Endothelial cell of umbilical vein (primary cell): ENCODE measurements around the gene MAN1A1.

Experiments used
- GATA2 ChIP-seq: IDR thresholded peaks from 2 replicates; pipeline ENCODE4 v1.7.0; 2011; ENCODE audit warnings: low read depth, mild to moderate bottlenecking, moderate library complexity, mixed read lengths, low read length; ENCODE audit not compliant: insufficient read length, insufficient read depth
- POLR2A ChIP-seq: IDR thresholded peaks from 2 replicates; pipeline ENCODE4 v1.6.1; 2012; ENCODE audit warnings: low read depth, mild to moderate bottlenecking, control low read depth, low read length
- TF ChIP-seq, protein P1 (sequence below), 2 donors: IDR thresholded peaks; 1 replicate in 1 of 2; 2 replicates in 1 of 2; pipeline ENCODE4 v1.5.1; 2011; ENCODE audit warnings: low read length in 2 of 2, mild to moderate bottlenecking in 2 of 2, moderate library complexity in 2 of 2, control low read depth in 1 of 2, inconsistent platforms in 1 of 2, low read depth in 1 of 2; ENCODE audit not compliant: insufficient read depth in 1 of 2; ENCODE audit errors: extremely low read depth in 1 of 2

DNA sequence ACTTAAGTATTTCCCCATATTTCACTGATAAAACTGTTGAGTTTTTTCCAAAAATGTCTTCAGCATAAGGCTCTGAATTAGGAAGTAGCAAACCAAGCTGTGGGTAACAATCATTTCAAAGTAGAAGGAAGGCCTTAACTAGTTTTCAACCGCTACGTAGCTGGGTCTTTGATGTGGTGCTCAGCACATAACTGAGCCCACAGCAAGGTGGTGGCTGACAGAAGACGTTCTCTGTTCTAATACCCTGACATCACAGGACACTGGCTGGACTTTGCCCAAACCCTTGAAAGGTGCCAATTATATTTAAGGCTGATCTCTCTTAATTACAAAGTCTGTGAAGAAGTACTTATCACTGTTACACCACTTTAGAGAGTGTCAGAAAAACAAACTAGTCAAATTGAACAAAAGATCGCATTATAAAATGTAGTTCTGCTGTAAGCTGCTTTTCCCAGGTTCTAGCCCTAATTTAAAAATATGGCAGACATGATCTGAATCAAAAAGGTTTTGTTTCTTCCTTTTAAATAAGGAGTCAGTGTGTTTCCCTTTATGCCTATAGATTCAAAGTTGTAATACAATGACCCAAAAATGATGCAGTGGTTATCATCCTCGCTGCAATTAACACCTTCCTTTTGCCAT lies 26.7 kb downstream of the MAN1A1 start:
- TF ChIP-seq, protein P1, sequence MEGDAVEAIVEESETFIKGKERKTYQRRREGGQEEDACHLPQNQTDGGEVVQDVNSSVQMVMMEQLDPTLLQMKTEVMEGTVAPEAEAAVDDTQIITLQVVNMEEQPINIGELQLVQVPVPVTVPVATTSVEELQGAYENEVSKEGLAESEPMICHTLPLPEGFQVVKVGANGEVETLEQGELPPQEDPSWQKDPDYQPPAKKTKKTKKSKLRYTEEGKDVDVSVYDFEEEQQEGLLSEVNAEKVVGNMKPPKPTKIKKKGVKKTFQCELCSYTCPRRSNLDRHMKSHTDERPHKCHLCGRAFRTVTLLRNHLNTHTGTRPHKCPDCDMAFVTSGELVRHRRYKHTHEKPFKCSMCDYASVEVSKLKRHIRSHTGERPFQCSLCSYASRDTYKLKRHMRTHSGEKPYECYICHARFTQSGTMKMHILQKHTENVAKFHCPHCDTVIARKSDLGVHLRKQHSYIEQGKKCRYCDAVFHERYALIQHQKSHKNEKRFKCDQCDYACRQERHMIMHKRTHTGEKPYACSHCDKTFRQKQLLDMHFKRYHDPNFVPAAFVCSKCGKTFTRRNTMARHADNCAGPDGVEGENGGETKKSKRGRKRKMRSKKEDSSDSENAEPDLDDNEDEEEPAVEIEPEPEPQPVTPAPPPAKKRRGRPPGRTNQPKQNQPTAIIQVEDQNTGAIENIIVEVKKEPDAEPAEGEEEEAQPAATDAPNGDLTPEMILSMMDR (IDR thresholded peaks at IDR 0.05; ENCODE audit: extremely low read depth in 1 of 2, insufficient read depth in 1 of 2, low read depth in 1 of 2, low read length in 2 of 2) = no peak
- no peak for TF ChIP-seq POLR2A
- no peak for TF ChIP-seq GATA2
